ENCODE measurements around the gene ST3GAL2.
A peak's percentile ranks its signal among the peaks of the same experiment; 100 is the strongest.

ST3GAL2 gene

GRCh38 chr16:70438969-70439862, at the start of gene ST3GAL2:
Gene ST3GAL2 (minus strand): TSS chr16:70439100. CDS start chr16:70398530, 40,570 bp downstream.
- DNase-seq, result peak; percentile 83

GRCh38 chr16:70484867-70485266, 46.0 kb upstream of the ST3GAL2 start:
- no peak for DNase-seq

- no peak for DNase-seq
These were observed 44.5 kb upstream of the ST3GAL2 start for GRCh38 chr16:70483426-70483825.

- DNase-seq, result no peak
These were observed 43.7 kb upstream of the ST3GAL2 start for GRCh38 chr16:70482624-70483023.

- DNase-seq, result peak; percentile 26
These were observed 43.1 kb upstream of the ST3GAL2 start for GRCh38 chr16:70481929-70482536.

GRCh38 chr16:70480127-70481105, 41.5 kb upstream of the ST3GAL2 start:
- no peak for DNase-seq

- DNase-seq, result peak; percentile 62
These were observed 40.0 kb upstream of the ST3GAL2 start for GRCh38 chr16:70478912-70479341.

- DNase-seq, result no peak
These were observed 39.3 kb upstream of the ST3GAL2 start for GRCh38 chr16:70478169-70478568.

GRCh38 chr16:70476272-70477020, 37.5 kb upstream of the ST3GAL2 start:
- DNase-seq, result peak; percentile 55

GRCh38 chr16:70475054-70475871, 36.4 kb upstream of the ST3GAL2 start:
- DNase-seq, result no peak

GRCh38 chr16:70474320-70475053, 35.6 kb upstream of the ST3GAL2 start:
- no peak for DNase-seq

- no peak for DNase-seq
These were observed 34.8 kb upstream of the ST3GAL2 start for GRCh38 chr16:70473446-70474319.

- no peak for DNase-seq
These were observed 34.0 kb upstream of the ST3GAL2 start for GRCh38 chr16:70472786-70473433.

GRCh38 chr16:70470927-70471341, 32.0 kb upstream of the ST3GAL2 start:
- peak; percentile 15 for DNase-seq

GRCh38 chr16:70470141-70470926, 31.4 kb upstream of the ST3GAL2 start:
- no peak for DNase-seq

- DNase-seq, result no peak
These were observed 30.1 kb upstream of the ST3GAL2 start for GRCh38 chr16:70468776-70469525.

GRCh38 chr16:70467608-70468007, 28.7 kb upstream of the ST3GAL2 start:
- no peak for DNase-seq

Measured in NCI-H226 (cell line).